ENCODE measurements around the gene SPTLC3.

DNA sequence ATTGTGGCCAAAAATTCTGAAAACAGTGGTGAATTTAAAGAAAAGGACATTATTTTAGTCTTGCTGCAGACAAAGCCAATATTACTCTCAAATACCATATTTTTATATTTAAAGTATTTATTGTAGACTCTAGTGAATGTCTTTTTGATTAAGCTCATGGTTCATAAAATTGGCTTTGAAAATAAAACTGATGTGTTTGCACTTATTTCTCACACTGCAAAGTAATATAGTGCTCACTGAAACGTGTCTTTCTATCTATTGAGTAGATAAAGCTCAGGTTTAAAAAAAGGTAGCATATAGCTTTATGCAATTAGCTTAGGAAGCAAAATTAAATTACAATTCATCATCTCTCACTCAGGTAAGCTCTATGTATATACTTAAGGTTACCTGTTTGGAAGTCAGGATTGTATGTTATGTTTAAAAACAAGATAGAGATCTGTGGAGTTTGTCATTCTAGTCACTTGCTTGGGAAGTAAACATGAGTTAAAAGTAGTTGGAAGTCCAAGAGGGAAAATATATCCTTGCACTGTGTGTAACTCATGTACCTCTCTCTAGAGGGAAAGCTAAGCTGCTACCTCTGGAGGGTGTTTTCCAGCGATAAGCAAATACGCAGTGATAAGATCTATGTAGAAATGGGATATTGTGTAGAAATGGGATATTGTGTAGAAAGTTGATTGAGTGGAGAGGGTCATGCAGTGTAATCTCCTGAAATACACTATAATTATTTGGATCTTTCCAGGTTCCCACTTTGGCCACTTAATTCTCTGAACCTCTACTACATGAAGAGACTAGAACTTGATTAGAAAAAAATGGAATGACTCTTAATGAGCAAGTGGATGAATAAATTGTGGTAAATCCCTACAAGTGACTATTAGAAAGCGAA is 29.9 kb upstream of the SPTLC3 start:
- no peak for TF ChIP-seq CREB1 (IDR thresholded peaks at IDR 0.05; ENCODE audit: low read depth)
- TF ChIP-seq EGR1 (IDR thresholded peaks at IDR 0.05): no peak
- TF ChIP-seq, protein P1, sequence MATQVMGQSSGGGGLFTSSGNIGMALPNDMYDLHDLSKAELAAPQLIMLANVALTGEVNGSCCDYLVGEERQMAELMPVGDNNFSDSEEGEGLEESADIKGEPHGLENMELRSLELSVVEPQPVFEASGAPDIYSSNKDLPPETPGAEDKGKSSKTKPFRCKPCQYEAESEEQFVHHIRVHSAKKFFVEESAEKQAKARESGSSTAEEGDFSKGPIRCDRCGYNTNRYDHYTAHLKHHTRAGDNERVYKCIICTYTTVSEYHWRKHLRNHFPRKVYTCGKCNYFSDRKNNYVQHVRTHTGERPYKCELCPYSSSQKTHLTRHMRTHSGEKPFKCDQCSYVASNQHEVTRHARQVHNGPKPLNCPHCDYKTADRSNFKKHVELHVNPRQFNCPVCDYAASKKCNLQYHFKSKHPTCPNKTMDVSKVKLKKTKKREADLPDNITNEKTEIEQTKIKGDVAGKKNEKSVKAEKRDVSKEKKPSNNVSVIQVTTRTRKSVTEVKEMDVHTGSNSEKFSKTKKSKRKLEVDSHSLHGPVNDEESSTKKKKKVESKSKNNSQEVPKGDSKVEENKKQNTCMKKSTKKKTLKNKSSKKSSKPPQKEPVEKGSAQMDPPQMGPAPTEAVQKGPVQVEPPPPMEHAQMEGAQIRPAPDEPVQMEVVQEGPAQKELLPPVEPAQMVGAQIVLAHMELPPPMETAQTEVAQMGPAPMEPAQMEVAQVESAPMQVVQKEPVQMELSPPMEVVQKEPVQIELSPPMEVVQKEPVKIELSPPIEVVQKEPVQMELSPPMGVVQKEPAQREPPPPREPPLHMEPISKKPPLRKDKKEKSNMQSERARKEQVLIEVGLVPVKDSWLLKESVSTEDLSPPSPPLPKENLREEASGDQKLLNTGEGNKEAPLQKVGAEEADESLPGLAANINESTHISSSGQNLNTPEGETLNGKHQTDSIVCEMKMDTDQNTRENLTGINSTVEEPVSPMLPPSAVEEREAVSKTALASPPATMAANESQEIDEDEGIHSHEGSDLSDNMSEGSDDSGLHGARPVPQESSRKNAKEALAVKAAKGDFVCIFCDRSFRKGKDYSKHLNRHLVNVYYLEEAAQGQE (IDR thresholded peaks at IDR 0.05; ENCODE audit: low read depth): no peak
- no peak for TF ChIP-seq TAF1 (IDR thresholded peaks at IDR 0.05; ENCODE audit: low read depth)
- no peak for TF ChIP-seq FOXM1 (IDR thresholded peaks at IDR 0.05; ENCODE audit: borderline replicate concordance, low read depth)
- TF ChIP-seq EP300 (IDR thresholded peaks at IDR 0.05; ENCODE audit: borderline replicate concordance): no peak
- TF ChIP-seq MAX (IDR thresholded peaks at IDR 0.05): no peak
- TF ChIP-seq RAD21 (IDR thresholded peaks at IDR 0.05; ENCODE audit: low read depth): no peak
- no peak for TF ChIP-seq YY1 (IDR thresholded peaks at IDR 0.05; ENCODE audit: low read depth)
- TF ChIP-seq CEBPB (IDR thresholded peaks at IDR 0.05): no peak
- TF ChIP-seq USF1 (IDR thresholded peaks at IDR 0.05): no peak

Data from Ishikawa (cell line).